ENCODE data around the gene TFF2.

DNA sequence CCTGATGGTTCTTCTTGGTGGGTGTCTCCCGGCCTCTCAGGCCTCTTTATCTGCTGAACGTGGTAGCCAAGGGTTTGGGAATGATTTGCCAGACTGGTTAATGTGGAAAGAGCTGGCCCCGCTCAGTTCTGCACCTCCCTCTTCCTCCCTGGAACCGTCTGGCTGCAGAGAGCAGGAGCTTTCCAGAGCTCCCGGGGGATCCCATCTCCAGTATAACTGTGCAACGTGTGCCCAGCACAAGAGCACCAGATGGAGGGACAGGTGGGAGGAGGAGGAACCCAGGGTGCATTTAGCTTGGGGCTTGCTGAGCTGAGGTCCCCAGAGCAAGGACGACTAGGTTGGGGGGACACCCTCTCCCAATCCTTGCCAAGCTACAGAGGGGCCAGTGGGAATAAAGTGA, 10.5 kb upstream of the TFF2 start:
- TF ChIP-seq, protein P1, sequence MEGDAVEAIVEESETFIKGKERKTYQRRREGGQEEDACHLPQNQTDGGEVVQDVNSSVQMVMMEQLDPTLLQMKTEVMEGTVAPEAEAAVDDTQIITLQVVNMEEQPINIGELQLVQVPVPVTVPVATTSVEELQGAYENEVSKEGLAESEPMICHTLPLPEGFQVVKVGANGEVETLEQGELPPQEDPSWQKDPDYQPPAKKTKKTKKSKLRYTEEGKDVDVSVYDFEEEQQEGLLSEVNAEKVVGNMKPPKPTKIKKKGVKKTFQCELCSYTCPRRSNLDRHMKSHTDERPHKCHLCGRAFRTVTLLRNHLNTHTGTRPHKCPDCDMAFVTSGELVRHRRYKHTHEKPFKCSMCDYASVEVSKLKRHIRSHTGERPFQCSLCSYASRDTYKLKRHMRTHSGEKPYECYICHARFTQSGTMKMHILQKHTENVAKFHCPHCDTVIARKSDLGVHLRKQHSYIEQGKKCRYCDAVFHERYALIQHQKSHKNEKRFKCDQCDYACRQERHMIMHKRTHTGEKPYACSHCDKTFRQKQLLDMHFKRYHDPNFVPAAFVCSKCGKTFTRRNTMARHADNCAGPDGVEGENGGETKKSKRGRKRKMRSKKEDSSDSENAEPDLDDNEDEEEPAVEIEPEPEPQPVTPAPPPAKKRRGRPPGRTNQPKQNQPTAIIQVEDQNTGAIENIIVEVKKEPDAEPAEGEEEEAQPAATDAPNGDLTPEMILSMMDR (IDR thresholded peaks at IDR 0.05 in 8 of 11, conservative IDR thresholded peaks at IDR 0.05 in 3 of 11) = no peak
- TF ChIP-seq POLR2AphosphoS5 (IDR thresholded peaks at IDR 0.05) = no peak
- TF ChIP-seq POLR2A (IDR thresholded peaks at IDR 0.05) = no peak

Data from spleen (tissue), 7 donors.